Upper lobe of right lung (tissue), 1 donor: Measurements from ENCODE around the gene PATE1. TPM values are rescaled to one million over a fixed set of nuclear protein-coding genes. Genes with fewer than 3 reads are reported as not detected.
A peak's percentile ranks its signal among the peaks of the same experiment; 100 is the strongest.

Experiments
- ATAC-seq: fragments of 200-7000 bp; cut with Tn5 transposase; one replicate; pipeline ENCODE4 v1.9.1; 2020; ENCODE audit warnings: mild to moderate bottlenecking, moderate library complexity
- DNase-seq: peaks from one replicate; pipeline ENCODE4 v3.0.0-alpha.2; 2020
- H3K27ac ChIP-seq: fragments of 200-600 bp; one replicate; pipeline ENCODE4 v1.8.0; 2022
- H3K27me3 ChIP-seq: fragments of 200-600 bp; one replicate; pipeline ENCODE4 v1.8.0; 2022; ENCODE audit warnings: mild to moderate bottlenecking
- H3K36me3 ChIP-seq: fragments of 200-600 bp; one replicate; pipeline ENCODE4 v1.8.0; 2022
- H3K4me1 ChIP-seq: fragments of 200-600 bp; one replicate; pipeline ENCODE4 v1.8.0; 2022
- H3K4me3 ChIP-seq: fragments of 200-600 bp; one replicate; pipeline ENCODE4 v1.8.0; 2022; ENCODE audit warnings: mild to moderate bottlenecking
- H3K9me3 ChIP-seq: fragments of 200-600 bp; one replicate; pipeline ENCODE4 v1.8.0; 2022
- intact Hi-C: fragments of 100-400 bp; cut with DNase I; formaldehyde crosslinking; loops from one replicate; pipeline ENCODE4 v1.11.0; 2022
- total RNA-seq: library from RNA; stranded (reverse); fragmentation: NEBNext Ultra II Directional; extraction: Animal tissue kit (Norgen Biotek cat#: 25700); gene quantifications from one replicate; pipeline ENCODE4 v1.2.1, GENCODE V29; 2021
- TF ChIP-seq, protein P1 (sequence below): fragments of 200-600 bp; IDR thresholded peaks from one replicate; pipeline ENCODE4 v1.8.0; 2022; ENCODE audit warnings: antibody characterized with exemption
- donor health status: DM: no; HTN: yes; CAD: no; lungs with severe emphysema.

Gene PATE1
- total RNA-seq, 1 donor from 2014 or later: not detected

GRCh38 chr11:125763483-125763882 is 17.4 kb downstream of the PATE1 start:
- Histone ChIP-seq H3K27me3 (no peaks in the 10 kb centered on the region), H3K9me3 (no peaks in the 10 kb centered on the region), H3K4me3 (no peak overlapping the region), H3K27ac (no peak overlapping the region), H3K4me1 (no peaks in the 10 kb centered on the region), H3K36me3 (no peaks in the 10 kb centered on the region)
- TF ChIP-seq, protein P1, sequence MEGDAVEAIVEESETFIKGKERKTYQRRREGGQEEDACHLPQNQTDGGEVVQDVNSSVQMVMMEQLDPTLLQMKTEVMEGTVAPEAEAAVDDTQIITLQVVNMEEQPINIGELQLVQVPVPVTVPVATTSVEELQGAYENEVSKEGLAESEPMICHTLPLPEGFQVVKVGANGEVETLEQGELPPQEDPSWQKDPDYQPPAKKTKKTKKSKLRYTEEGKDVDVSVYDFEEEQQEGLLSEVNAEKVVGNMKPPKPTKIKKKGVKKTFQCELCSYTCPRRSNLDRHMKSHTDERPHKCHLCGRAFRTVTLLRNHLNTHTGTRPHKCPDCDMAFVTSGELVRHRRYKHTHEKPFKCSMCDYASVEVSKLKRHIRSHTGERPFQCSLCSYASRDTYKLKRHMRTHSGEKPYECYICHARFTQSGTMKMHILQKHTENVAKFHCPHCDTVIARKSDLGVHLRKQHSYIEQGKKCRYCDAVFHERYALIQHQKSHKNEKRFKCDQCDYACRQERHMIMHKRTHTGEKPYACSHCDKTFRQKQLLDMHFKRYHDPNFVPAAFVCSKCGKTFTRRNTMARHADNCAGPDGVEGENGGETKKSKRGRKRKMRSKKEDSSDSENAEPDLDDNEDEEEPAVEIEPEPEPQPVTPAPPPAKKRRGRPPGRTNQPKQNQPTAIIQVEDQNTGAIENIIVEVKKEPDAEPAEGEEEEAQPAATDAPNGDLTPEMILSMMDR: no peak
- DNase-seq (no peak), ATAC-seq (no peak)
- intact Hi-C loops: no loop called here

GRCh38 chr11:125766251-125766650 is 20.2 kb downstream of the PATE1 start:
- Histone ChIP-seq H3K27me3 (no peaks in the 10 kb centered on the region), H3K4me3 (no peak overlapping the region), H3K4me1 (no peaks in the 10 kb centered on the region), H3K27ac (no peak overlapping the region), H3K36me3 (no peaks in the 10 kb centered on the region), H3K9me3 (no peaks in the 10 kb centered on the region)
- TF ChIP-seq, protein P1: no peak
- intact Hi-C loops: no loop called here
- no peak for DNase-seq
- ATAC-seq: peak; percentile 58

- H3K27ac ChIP-seq: no peak overlapping the region
- intact Hi-C loops: no loop called here
These were observed 22.4 kb downstream of the PATE1 start for GRCh38 chr11:125768336-125769046.

DNA sequence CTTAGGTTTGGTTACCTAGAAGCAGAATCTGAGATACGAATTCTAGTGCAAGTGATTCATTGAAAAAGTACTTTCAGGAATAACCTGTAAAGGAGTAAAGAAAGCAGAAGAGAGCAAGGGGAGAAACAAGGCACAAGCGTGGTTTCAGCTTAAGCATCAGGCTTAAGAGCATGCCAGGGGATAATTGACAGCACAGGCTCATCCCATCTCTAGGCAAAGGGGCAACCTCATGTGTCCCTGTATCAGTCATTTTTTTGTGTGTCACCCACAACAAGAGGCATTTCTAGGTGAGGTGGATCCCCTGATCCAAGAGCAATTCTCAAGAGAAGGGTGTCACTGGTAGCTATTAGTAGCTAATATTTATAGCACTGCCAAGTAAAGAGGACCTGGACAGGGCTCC is 24.5 kb downstream of the PATE1 start:
- H3K9me3 ChIP-seq: no peaks in the 10 kb centered on the region
- no peak overlapping the region for H3K4me3 ChIP-seq
- intact Hi-C loops: no loop called here
- no peak overlapping the region for H3K27ac ChIP-seq
- no peaks in the 10 kb centered on the region for H3K36me3 ChIP-seq
- ATAC-seq (no peak), DNase-seq (no peak)
- TF ChIP-seq, protein P1: no peak
- no peaks in the 10 kb centered on the region for H3K4me1 ChIP-seq
- no peaks in the 10 kb centered on the region for H3K27me3 ChIP-seq

More at GRCh38 chr11:125768336-125769046, 22.4 kb downstream of the PATE1 start:
- Histone ChIP-seq H3K4me3 (no peak overlapping the region), H3K27me3 (no peaks in the 10 kb centered on the region), H3K36me3 (no peaks in the 10 kb centered on the region), H3K9me3 (no peaks in the 10 kb centered on the region), H3K4me1 (no peaks in the 10 kb centered on the region)
- TF ChIP-seq, protein P1: no peak
- DNase-seq: no peak
- ATAC-seq: no peak

- H3K27me3 ChIP-seq: no peaks in the 10 kb centered on the region
- H3K9me3 ChIP-seq: no peaks in the 10 kb centered on the region
- H3K36me3 ChIP-seq: no peaks in the 10 kb centered on the region
- intact Hi-C loops: no loop called here
- no peak overlapping the region for H3K4me3 ChIP-seq
- ATAC-seq: no peak
- no peaks in the 10 kb centered on the region for H3K4me1 ChIP-seq
- no peak overlapping the region for H3K27ac ChIP-seq
- TF ChIP-seq, protein P1: no peak
- no peak for DNase-seq
These were observed 26.9 kb downstream of the PATE1 start for GRCh38 chr11:125772834-125773505.
